HG03571 (cell line): ENCODE measurements around the gene DRD2.

Source experiments
- ATAC-seq: cut with Tn5 transposase; IDR thresholded peaks from one replicate; pipeline ENCODE4 v1.9.1; 2021; ENCODE audit not compliant: unreplicated experiment

DRD2 gene

DNA sequence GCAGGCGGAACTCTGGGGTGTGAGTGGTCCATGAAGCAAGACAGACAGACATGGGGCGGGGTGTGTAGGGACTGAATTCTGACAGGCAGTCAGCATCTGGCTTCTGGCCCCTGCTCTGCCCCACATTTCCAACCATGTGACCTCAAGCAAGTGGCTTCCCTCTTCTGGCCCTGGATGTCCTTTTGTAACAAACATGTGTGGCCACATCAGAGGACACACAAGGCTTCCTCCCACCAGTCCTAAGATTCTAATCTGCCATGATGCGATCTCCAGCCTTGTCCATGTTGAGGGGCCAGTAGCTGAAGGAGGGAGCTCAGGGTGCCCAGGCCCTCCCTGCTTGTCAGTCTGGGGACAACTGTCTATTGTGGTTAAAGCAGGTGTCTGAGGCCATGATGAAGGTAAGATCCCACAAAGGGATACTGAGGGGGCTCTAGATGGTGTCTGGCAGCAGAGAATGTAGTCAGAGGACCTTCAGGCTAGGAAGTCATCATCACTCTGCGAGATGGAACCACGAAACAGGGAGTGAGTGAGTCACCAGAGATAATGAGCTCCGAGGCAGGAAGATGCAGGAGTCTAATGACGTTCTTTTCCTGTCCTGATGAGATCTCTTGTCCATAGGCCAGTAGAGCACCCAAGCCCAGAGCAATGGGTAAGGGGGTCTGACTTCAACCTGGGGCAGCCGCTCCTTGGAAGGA lies 27.4 kb downstream of the DRD2 start:
- ATAC-seq = no peak

DNA sequence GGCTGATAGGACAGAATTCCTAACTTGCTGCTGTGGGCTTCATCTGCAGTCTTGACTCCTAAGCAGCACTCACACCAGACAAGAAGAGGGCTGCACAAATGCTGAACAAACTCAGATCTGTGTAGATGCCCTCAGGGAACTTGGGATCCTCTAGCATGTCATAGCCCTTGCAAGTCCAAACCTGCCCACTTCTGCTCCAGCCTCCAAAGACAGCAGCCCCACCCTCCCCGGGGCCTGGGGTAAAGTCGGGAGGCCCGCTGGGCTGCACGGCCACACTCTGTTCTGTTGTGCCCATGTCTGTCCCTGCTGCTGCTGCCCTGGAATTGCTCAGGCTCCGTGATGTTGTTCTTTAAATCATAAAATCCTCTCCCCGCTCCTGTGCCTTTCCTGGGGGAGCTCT lies 28.3 kb downstream of the DRD2 start:
- ATAC-seq = no peak

DNA sequence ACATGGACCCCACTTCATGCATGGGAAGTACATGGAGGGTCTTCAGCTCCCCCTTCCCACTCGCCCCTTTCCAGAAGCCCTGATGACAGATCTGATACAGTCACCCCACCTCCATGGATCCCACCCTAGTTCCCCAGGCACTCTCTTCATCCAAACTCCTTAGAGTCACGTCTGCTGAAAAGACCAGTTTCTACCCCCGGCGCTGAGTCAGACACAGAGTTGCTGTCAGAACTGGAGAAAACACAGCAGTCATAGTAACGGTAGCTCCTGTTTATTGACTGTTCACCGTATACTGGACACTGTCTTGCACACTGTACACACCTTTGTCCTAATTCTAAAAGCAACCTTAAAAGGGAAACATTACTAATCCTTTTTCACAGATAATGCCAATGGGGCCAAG lies 29.1 kb downstream of the DRD2 start:
- ATAC-seq = no peak

DNA sequence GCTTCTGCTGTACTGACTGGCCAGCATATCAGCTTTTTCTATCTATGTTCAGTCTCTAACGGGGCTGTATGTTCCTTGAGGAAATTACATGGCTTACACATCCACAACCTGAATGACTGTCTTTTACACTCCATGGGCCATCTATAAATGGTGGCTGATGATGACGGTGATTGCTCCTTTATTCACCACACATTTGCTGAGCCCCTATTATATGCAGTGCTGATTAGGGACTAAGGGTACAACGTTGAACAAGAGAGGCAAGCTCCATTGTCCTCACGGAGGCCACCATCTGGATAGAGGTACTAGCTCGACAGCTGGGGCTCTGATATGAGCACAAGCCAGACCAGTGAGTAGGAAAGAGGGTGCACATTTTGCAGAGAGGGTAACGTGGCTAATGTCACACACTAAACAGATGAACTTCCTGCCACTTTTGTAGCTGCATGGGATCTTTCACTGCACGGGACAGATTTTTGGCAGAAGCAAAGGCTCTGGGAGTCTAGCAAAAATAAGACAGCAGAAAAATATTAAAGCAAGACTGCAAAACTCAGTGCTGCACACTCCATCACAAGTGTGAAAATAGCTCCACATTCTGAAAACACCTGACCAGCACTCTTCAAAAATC lies 30.6 kb downstream of the DRD2 start:
- no peak for ATAC-seq

DNA sequence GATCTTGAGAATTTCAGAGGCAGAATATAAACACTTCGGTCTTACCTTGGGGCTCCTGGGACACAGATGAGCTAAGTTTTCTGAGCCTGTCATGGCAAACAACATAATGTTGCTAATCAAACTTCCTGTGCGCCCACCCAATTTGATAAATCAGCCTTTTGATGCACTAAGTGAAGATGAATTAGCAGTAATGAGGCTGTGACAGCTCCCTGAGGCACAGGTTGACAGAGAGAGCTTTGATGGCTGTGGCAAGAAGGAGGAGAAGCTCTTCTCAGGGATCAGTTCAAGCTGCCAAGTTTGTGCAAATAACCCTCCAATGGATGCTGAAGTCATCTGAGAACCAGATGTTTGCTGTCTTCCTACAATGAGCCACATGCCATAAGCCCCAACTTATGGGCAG lies 34.4 kb downstream of the DRD2 start:
- no peak for ATAC-seq

DNA sequence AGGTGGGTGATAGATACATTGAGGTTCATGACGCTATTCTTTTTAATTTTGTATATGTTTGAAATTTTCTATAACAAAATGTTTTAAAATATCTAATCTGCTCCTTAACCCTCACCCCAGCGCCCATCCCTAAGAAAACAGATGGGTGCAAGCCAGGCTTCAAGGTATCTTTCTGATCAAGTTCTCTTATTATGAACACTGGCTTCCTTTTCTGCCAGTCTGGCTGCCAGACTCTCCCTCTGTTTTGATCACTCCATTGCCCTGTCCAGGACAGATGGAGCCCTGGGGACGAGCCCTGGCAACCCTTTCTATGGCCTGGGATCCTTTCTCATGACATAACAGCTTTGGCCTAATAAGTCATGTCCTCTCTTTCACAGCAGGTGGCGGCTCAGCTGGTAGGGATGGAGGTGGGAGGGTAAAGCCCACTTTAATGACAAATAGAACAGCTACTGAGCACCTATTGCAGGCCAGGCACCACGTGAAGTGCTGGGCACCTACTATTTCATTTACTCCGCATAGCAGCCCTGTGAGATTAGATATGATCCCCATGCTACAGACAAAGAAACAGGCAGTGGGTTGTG lies 38.4 kb downstream of the DRD2 start:
- ATAC-seq = no peak

DNA sequence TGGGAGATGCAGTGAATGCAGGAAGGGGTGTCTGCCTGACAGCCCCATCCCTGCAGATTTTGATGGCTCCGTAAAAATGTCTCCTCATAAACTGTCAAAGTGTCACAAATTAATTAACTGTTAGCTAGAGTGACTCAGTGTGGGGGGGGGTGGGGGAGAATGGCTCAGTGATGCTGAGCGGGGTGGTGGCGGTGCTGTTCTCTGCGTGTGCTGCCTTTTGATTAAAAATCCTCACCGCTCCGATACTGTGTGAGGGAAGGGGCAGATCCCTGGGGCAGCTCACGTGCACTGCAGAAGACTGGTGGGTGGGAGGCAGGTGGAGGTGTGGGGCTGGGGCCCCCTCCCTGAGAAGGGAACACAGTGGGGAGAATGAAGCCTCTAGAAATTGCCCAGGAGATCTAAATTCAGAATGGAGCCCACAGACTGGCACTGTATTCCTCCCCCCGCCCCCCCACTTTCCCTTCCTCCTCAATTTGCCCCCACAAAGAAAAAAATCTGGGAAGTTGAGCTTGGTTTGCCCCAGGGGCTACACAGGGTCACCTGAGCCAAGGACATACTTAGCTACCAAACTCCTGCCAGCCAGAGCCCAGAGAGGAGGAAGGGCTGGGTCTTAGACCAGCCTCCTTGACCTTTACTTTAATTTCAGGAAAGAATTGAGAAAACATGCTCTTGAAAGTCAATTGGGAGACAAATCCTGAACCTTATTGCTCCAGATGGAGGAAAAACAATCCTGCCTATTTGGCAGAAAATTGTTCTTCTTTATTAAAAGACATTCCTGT lies 39.8 kb downstream of the DRD2 start:
- no peak for ATAC-seq

DNA sequence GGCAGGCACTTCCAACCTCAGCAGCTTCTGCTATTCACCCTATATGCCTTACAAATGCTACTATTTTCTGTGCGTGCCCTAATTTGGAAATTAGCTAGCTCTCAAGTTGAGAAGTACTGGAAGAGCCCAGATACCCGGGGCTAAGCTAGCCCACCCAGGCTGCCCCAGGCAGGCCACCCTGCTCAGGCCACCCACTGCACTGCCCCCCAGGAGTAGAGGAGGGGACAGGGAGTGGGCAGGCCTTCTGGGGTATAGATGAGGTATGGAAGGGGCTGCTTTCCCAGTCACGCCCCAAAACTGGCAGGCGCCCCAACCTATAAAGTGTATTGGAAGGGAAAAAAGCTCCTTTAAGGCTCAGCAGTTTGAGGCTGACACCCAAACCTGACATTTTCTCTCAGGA lies 43.5 kb downstream of the DRD2 start:
- ATAC-seq = no peak

DNA sequence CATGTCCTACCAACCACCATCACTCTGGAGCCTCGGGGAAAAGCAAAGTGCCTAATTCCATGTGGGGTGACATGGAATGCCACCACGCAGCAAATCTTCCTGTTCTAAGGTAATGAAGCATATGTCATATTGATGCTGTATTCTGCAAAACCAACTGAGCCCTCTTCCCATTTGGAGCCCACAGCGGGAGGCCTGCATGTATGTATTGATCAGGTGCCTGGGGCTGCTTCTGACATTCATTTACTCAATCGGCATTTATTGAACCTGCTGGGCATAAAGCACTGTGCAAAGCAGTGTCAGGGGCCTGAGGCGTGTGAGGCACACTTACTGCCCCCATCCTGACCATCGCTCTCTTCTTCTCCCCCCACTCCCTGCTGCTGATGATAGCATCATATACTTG lies 48.5 kb downstream of the DRD2 start:
- no peak for ATAC-seq

DNA sequence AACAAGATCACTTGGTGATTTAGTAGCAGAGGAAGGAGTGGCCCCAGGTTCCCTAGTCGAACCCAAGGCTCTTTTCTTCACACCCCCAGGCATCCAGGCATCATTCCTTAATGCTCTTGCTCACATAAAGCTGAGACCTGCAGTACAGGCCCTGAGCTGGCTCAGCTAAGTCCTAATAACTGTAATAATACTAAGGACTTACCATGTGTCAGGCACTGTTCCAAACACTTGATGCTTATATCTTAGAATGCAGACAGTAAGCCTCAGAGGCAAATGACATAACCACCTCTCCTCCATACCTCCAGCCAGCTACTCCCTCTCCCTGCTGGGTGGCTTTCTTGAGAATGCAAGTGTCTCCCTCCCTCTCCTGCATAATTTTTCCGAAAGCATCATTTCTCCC lies 54.4 kb downstream of the DRD2 start:
- ATAC-seq = no peak

DNA sequence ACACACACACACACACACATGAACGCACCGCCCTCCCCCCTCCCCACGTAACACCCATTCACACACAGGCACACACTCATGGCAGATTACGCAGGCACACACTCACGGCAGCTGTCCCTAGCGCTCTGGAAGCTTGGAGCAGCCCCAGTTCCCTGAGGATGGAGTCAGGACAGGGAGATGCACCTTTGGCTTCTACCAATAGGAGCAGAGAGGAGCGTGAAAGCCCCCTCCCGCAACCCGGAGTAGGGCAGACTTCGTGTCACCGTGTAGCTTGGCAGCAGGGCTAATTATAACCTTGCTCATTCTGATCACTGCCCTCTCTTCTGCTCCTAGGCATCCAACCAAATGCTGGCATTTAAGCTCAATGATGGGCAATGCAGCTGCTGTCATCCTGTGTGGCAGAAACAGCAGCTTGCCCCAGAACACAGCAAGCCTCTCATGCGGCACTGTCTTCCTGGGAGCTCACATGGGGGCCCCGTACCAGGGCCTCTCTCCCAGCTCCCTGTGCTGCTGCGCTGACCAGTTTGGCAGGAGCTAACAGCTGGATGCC lies 55.7 kb downstream of the DRD2 start:
- ATAC-seq = no peak

DNA sequence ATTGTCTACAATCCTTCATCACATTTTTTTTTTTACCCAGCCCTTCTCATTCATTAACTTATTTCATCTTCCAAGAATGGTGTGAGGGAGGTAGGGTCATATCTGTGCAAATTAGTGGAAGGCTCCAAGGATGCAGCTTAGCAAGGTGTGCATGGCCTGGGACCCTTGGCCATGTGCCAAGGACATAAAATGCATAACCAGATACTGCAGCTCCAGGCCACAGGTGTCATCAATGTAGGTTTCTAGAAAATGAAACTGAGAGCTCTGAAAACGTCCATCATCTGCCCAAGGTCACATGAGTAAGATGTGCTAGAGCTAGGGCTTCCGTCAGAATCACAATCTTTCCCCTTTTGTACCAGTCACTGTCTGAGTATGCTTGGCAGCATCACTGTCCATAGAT lies 57.8 kb downstream of the DRD2 start:
- ATAC-seq = no peak

DNA sequence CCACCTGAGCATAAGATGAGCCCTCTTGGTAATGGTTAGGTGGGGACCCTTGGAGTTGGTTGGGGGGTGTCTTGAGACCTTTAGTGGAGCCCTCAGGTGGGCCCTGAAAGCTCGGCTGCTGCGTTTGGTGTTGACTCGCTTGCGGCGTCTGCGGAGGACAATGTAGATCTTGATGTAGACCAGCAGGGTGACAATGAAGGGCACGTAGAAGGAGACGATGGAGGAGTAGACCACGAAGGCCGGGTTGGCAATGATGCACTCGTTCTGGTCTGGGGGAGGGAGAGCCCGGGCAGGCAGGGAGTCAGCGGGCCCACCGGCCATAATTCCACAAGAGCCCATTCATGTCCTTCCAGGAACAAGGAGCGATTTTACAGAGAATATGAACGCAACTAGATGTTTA lies 59.9 kb downstream of the DRD2 start:
- no peak for ATAC-seq

DNA sequence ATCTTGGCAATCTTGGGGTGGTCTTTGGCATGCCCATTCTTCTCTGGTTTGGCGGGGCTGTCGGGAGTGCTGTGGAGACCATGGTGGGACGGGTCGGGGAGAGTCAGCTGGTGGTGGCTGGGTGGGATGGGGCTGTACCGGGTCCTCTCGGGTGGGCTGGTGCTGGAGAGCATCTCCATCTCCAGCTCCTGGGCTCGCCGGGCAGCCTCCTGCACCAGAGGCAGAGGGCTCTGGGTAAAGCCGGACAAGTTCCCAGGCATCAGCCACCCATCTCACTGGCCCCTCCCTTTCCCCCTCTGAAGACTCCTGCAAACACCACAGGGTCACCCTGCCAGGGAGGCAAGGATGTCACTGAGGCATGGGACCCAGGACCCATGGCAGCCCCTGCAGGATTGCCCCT lies 62.5 kb downstream of the DRD2 start:
- ATAC-seq = no peak

DNA sequence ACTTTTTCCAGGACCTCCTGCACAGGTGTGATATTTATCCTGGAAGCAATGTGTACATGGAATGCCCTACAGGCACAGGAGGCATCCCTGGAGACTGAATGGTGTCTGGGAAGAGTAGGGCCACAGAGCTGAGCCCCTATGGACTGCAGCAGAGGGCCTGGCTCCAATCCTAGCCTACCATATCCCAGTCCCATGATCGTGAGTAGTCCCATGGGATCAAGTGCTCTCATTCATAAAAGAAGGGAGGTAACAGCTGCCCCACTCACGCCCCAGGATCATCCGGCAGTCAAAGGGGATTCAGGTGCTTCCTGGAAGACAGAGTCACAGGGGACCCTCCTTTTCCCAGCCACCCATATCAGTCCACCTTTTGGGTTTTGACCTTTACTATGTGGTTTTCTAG lies 63.7 kb downstream of the DRD2 start:
- ATAC-seq = no peak

DNA sequence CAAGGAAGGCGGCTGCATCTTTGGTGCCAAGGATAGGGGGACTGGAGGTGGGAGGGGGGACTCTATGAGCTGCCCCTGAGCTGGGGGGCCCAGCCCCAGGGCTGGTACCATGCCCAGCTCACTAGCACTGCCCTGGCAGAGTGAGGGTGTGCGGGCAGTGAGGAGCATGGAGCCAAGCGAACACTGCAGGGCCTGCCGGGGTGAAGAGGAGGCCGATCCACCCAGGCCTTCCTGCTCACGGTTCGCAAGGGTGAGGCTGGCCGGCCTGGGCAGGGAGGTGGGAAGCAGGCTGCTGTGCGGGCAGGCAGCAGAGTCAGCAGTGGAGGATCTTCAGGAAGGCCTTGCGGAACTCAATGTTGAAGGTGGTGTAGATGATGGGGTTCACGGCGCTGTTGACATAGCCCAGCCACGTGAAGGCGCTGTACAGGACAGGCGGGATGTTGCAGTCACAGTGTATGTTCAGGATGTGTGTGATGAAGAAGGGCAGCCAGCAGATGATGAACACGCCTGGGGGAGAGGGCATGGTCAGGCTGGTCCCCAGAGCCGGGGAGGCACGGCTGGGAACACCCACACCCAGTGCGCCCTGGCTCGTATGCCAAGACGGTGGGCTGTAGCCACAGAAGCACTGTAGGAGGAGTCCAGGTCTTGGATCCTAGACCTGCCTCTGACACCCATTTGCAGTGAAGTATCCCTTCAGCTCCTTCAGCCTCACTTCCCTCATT lies 64.6 kb downstream of the DRD2 start:
- no peak for ATAC-seq

DNA sequence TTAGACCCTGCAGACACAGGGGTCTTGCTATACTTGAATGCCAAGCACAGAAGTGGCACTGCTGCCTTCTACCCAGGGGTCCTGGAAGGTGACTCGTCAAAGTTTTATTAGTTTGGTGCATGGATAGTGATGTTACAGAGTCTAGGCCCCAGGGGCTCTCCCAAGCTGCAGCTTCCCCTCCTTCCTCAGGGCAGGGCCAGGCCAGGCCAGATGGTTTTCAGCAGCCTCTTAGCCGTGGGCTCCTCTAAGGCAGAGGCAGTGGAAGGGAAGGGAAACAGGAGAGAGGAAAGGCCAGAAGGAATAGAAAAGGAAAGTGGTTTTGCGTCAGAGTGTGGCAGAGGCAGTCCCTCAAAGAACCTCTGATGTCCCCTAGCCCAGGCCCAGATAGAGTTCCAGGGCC lies 65.7 kb downstream of the DRD2 start:
- no peak for ATAC-seq

DNA sequence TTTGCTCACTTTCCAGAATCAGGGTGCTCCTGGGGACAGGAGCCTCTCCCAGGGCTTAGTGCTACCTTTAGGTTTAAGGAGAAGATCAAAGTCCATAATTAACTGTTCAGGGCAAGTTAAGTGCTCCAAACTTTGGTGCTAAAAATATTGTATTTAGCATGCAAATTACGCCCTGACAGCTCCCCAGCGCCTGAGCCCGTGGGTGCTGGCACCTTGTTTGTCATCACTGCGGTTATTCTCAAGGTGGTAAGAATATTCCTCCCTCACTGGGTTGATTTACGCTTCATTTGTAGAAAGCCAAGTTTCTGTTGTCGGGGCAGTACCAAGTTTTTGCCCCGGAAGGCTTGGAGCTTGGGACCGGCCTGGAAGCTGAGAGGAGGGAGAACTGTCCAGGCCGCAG lies 66.3 kb downstream of the DRD2 start:
- ATAC-seq = no peak

DNA sequence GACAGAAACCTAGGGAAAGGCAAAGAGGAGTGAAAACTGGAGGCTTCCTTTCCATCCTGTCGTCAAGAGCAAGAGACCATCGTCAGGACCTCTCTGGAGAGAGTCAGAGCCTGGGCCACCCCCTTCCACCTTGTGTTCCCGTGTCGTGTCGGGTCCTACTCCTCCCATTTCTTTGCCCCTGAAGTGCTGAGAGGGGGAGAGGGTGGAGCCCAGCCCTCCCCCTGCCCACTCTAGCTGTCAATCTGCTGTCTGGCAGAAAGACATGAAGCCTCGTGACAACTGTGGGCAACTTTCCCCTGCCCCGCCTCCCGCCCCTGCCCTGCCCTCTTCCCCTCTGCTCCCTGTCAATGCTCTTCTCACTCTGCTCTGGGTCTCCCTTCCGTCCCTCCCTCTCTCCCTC lies 67.0 kb downstream of the DRD2 start:
- ATAC-seq = no peak

DNA sequence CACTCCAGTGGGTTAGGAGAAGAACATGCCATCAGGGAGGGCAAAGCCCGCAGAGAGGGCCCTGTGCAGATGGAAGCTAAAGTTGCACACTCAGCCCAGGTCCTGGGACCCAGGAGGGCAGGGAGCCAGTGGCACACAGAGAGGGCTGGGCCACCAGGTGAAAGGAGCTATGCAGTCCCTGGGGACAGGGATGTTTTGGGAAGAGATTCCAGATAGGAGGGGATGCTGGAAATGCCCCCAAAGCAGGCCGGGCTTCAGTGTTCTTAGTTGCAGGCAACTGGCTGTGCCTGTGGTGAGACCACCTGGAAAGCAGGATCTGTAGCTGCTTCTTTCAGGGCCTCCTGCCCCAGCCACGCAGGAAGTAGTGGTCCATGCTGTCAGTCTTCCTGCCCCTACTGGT lies 68.0 kb downstream of the DRD2 start:
- ATAC-seq = no peak
